ENCODE results near the gene SCYL3. TPM values are rescaled to one million over a fixed set of nuclear protein-coding genes. Genes with fewer than 3 reads are reported as not detected.
"Not testable (repeated sequence)": the region's sequence is repeated elsewhere in the genome, so short reads cannot be mapped to it uniquely, and the experiment has no call there.

The SCYL3 gene, protein sequence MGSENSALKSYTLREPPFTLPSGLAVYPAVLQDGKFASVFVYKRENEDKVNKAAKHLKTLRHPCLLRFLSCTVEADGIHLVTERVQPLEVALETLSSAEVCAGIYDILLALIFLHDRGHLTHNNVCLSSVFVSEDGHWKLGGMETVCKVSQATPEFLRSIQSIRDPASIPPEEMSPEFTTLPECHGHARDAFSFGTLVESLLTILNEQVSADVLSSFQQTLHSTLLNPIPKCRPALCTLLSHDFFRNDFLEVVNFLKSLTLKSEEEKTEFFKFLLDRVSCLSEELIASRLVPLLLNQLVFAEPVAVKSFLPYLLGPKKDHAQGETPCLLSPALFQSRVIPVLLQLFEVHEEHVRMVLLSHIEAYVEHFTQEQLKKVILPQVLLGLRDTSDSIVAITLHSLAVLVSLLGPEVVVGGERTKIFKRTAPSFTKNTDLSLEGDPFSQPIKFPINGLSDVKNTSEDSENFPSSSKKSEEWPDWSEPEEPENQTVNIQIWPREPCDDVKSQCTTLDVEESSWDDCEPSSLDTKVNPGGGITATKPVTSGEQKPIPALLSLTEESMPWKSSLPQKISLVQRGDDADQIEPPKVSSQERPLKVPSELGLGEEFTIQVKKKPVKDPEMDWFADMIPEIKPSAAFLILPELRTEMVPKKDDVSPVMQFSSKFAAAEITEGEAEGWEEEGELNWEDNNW
- total RNA-seq = 10.5 TPM

GRCh38 chr1:169893645-169894423 is at the start of gene SCYL3:
TSS of gene SCYL3 (minus strand) at chr1:169893896. CDS start at chr1:169888840, 5,056 bp downstream.
- peak; percentile 94 to 99 (median 98) for DNase-seq (ENCODE audit: low read depth in 2 of 3, low spot score in 2 of 3)

DNA sequence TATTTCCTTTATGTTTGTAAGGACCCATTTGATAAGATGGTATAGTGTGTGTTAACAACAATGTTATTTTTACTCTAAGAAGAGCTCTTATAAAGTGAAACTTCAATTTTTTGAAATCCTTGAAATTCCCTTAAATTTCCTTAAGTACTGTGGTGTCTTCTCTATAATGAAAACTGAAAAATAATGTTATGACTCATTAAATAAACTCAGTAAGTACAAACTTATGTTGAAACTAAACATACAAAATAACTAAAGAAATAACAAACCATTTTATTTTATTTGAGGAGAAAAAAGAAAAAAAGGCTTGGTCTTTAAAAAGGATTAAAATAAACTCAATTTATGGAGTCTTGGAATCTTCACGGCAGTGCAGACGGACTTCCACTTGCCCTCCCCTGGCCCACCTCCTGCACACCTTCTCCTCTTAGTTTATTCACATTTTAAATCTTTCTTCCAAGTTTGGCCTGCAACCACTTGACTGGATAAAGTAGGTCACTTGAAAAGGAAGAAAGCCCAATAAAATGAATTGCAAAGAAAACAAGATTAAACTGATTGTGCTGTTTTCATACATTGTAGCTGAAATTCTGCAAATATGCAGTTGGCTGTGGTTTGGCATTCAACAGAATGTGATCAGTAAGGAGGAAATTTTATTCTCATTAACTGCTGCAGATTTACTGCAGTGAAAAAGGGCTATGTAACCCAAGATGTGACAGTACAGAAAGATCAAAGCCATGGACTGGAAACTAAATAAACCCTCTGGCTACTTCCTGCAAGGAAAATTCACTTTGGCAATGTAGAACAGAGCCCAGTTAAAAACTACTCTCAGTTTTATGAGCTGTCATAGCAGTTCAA is 48.5 kb upstream of the SCYL3 start:
- DNase-seq (ENCODE audit: low read depth in 2 of 3, low spot score in 2 of 3) = no peak

DNA sequence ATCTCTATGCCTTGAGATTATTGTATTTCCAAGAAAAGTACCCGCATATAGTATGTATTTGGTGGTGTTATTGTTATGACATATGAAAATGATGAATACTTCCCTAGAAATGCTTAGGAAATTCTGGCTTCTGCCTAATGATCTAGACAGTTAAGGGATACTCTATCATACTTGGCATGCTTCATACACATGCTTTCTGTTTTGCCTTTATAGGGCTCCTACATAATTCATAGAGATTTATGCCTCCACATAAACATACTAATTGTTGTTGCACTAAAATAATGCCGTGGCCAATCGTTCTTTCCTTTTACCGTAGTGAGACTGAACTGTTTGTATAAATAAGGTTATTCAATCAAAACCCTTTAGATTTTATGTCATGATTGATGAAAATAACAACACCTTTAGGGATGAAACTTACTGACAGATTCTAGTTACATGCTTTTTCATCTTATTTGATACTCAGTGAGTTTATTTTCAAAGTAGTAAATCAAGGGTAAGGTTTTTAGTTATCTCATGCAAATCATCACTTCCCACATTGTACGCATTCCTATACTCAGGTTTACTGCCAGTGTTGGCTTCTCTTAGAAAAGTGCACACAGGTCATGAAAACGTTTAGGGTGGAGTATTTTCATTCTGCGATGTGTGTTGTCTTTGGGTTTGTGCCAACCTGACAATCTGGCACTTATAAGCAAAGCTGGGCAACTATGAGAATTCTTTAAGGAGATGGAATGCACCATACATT is 40.5 kb upstream of the SCYL3 start:
- DNase-seq (ENCODE audit: low read depth in 2 of 3, low spot score in 2 of 3) = no peak

DNA sequence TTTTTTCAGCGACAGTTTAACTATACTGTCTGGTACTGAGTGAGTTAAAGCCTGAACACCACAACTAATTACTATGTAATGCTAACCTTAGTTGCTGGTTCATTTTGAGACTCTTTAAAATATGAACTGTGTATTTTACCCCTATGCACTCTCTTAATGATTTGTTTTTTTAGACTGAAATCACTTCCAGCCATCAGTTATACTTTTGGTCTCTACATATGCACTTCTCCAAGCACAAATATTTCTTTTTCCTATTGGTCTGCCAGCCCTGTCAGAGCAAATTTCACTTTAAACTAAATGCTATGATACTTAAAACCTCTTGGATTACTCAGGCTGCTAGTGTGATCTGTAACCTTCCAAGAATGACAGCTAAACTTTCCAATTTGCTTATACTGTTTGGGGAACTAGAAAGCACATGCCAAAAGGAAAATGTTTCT is 38.1 kb upstream of the SCYL3 start:
- no peak for DNase-seq (ENCODE audit: low read depth in 2 of 3, low spot score in 2 of 3)

GRCh38 chr1:169929210-169929526 is 35.5 kb upstream of the SCYL3 start:
- DNase-seq (ENCODE audit: low read depth in 2 of 3, low spot score in 2 of 3) = no peak

DNA sequence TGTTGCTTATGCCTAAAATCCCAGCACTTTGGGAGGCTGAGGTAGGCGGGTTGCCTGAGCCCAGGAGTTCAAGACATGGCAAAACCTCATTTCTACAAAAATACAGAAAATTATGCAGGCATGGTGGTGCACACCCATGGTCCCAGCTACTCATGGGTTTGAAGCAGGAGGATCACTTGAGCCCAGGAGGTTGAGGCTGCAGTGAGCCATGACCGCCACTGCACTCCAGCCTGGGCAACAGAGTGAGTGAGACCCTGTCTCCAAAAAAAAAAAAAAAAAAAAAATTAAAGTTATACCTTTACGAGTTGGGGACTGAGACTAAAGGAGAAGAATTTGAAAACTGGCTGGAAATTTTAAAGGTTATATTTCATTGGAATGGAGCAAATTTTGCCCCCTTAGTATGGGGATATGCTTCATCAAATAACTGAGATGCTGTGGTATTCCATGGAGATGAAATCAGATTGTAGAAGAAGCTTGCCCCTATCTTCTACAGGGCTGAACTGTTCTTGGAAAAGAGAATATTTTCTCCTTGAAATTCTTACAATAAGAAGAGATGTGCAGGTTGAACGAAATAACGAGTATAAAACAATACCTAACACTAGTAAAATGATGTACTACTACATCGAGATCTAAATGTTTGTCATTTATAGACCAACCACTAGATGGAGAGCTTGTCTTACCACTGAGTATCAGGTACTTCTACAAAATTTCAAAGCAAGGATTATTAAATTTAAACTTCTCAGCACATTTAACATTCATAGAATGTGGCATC is 34.9 kb upstream of the SCYL3 start:
- peak in 2 of 3 donors; percentile 39 to 75 for DNase-seq (ENCODE audit: low read depth in 2 of 3, low spot score in 2 of 3)

DNA sequence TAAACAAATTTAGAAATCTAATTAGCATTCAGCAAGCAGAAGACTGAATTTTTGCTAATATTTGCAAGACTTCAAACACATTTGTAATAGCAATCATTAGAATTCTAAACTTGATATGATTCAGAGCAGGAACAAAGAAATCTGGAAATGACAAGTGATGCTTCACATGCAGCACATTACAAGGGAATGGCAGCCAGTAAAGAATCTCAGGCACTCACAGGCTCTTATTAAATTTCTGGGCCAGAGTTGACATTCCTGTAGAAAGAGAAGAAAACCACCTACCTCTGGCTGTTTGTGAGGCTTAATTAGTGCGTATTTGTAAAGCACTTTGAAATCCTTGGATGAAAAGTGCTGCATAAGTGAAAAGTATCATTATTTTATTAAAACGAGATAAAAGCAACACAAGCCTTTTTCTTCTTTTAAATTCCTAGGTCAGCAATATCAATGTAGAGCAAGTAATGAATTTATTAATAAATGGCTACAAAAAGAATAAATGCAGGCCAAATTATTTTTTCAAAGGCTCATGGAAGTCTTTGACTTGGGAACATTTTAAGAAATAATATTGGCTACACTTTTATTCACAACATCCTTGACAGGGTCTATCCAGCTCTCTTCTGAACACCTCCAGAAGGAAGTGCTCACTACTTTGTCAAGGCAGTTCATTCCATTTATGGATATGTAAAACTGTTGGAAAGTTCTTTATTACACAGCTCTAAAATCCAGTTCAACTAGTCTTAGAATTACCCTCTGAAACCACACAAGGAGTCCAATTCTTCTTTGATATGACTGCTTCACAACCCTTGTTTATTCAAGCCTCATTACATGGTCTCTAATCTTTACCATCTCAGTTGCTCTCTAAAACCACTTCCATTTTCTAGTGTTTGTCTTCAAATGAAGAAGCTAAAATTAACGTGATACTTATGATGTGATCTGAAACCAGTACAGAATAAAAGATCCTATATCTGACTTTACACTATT is 32.1 kb upstream of the SCYL3 start:
- peak in 1 of 3 donors; percentile 39 for DNase-seq (ENCODE audit: low read depth in 2 of 3, low spot score in 2 of 3)

- DNase-seq (ENCODE audit: low read depth in 2 of 3, low spot score in 2 of 3) = no peak
These were observed 31.1 kb upstream of the SCYL3 start for GRCh38 chr1:169924829-169925228.

DNA sequence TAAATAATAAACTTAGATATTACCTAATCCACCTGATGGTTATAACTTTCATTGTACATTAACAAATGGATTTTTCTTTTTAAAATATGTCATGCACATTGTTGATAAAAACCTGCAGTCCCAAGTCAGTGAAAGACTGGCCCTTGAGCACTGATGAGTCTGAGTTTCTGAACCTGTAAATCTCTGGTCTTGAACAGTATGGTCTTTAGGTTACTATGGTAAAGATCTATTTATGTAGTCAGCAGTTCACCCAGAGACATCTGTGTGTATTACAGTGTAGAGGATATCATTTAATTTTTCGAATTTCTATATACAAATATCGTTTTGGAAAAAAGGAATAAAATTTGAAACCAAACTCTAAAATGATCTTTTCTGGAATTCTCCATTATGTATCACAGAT is 30.4 kb upstream of the SCYL3 start:
- DNase-seq (ENCODE audit: low read depth in 2 of 3, low spot score in 2 of 3) = no peak

DNA sequence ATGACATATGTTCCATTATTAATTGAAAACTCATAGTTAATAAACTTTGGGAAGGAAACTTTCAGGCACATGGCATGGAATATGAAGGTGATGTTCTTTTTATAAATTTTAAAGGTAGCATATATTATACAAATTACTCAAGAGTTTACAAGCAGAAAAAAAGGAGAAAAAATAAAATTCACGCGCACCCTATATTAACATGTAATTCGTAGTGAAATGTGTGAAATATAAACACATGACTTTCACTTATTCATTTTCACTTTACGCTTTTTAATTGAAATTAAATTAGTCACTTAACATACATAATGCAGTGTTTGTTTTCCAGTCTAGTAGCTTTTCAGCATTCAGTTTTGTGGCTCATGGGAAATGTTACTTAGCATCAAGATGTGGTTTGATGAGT is 27.4 kb upstream of the SCYL3 start:
- DNase-seq (ENCODE audit: low read depth in 2 of 3, low spot score in 2 of 3) = no peak

- no peak for DNase-seq (ENCODE audit: low read depth in 2 of 3, low spot score in 2 of 3)
These were observed 25.2 kb upstream of the SCYL3 start for GRCh38 chr1:169918927-169919326.

DNA sequence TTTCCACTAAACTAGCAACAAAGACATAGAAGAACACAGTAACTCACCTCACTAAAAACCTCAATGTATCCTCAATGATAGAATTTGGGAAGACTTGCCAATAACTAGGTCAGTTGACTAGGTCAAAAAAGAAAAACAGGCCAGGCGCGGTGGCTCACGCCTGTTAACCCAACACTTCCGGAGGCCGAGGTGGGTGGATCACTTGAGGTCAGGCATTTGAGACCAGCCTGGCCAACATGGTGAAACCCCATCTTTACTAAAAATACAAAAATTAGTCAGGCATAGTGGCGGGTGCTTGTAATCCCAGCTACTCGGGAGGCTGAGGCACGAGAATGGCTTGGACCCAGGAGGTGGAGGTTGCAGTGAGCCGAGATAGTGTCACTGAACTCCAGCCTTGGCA is 24.5 kb upstream of the SCYL3 start:
- not testable (repeated sequence) for DNase-seq (ENCODE audit: low read depth in 2 of 3, low spot score in 2 of 3)

DNA sequence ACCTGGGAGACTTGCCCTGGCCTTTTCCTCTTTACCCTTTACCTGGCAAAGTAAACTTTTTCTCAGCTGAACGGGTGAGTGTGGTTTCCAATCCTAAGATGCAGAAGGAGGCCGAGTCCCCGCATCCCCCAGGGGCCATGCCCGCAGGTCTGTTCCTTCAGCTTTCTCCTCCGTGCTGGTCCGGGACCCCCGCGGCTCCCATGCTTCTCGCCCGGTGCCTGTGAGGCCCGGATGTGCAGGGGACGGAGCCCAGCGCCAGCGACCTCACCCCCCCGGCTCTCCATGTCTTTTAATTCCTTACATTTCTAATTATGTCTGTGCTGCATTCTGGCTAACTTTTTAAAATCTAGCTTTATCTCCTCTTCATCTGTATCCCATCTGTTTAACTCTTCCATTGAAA is 21.5 kb upstream of the SCYL3 start:
- no peak for DNase-seq (ENCODE audit: low read depth in 2 of 3, low spot score in 2 of 3)

DNA sequence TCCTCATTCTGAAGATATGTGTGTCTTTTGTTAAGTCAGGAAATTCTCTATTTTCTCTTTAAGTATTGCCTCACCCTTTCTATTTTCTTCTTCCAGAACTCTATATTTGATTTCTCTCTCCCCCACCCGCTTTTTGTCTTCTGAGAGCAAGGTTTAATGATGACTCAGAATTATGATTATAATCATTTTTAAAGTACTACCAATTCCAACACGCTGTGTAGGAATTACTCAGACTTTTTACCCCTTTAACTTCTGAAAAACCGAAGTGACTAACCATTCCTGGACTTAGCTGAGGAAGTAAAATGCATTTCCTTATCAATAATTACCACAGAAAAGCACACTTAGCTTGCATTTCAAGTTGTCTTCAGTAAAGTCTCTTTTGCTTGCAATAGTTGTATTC is 20.8 kb upstream of the SCYL3 start:
- no peak for DNase-seq (ENCODE audit: low read depth in 2 of 3, low spot score in 2 of 3)

GRCh38 chr1:169909499-169909898 is 15.8 kb upstream of the SCYL3 start:
- no peak for DNase-seq (ENCODE audit: low read depth in 2 of 3, low spot score in 2 of 3)

DNA sequence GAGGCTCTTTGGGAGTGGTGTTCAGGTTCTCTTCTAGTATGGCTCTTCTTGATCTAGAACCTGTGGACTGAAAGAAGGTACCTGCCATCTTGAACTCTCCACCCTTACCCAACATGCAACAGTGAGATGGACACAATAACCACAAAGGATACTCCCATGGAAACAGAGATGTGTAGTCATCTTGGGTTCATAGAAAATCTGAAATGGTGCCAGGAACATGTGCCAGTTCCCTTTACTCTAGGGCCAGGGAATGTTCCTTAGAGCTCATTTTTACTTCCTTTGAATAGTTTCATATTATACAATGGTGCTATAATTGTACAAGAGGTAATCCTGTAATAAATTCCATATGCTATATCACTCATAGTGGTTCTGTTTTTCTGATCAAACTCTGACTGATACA is 13.2 kb upstream of the SCYL3 start:
- DNase-seq (ENCODE audit: low read depth in 2 of 3, low spot score in 2 of 3) = no peak

DNA sequence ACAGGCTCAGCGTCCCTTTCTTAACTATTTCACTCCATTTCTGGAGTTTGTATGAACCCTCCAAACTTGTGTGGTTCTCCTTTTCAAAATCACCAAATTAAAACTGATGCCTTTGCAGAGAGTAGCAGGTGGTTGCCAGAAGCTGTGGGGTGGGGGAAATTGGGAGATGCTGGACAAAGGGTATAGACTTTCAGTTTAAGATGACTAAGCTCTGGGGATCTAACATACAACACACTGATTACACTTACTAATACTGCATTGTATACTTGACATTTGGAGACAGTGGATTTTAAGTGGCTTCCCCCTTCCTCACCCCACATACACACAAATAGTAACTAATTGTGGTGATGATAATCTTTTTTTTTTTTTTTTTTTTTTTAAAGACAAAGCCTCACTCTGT is 11.1 kb upstream of the SCYL3 start:
- DNase-seq (ENCODE audit: low read depth in 2 of 3, low spot score in 2 of 3) = no peak

GRCh38 chr1:169902751-169903150 is 9.1 kb upstream of the SCYL3 start:
- no peak for DNase-seq (ENCODE audit: low read depth in 2 of 3, low spot score in 2 of 3)
